D721Med (cell line): Measurements from ENCODE around the gene APOBEC4.
"Not testable (repeated sequence)": the region's sequence is repeated elsewhere in the genome, so short reads cannot be mapped to it uniquely, and the experiment has no call there.

Experiments
- DNase-seq: peaks from one replicate; pipeline ENCODE4 v3.0.0; 2011; ENCODE audit warnings: low spot score; ENCODE audit not compliant: insufficient read length
- FAIRE-seq: peaks from 2 replicates; lab custom pipeline; 2011; peaks lifted over from hg19 to GRCh38; lab: Jason Lieb, UNC
- CTCF ChIP-seq: IDR thresholded peaks from 2 replicates; pipeline ENCODE4 v1.5.1; 2012; ENCODE audit warnings: mild to moderate bottlenecking, control low read depth; ENCODE audit not compliant: insufficient read depth; ENCODE audit errors: missing control alignments

APOBEC4 gene

GRCh38 chr1:183685112-183685713, 32.1 kb upstream of the APOBEC4 start:
- FAIRE-seq, result peak; percentile 81

GRCh38 chr1:183679363-183679762, 26.2 kb upstream of the APOBEC4 start:
- not testable (repeated sequence) for FAIRE-seq, DNase-seq

More at GRCh38 chr1:183685112-183685713, 32.1 kb upstream of the APOBEC4 start:
- DNase-seq, result peak; percentile 39
- TF ChIP-seq CTCF, result peak; percentile 89

- DNase-seq (no peak), FAIRE-seq (no peak)
- no peak for TF ChIP-seq CTCF
Observed at GRCh38 chr1:183678819-183679218, 25.7 kb upstream of the APOBEC4 start.

GRCh38 chr1:183676586-183677189, 23.6 kb upstream of the APOBEC4 start:
- FAIRE-seq (no peak), DNase-seq (no peak)
- TF ChIP-seq CTCF, result no peak

GRCh38 chr1:183675883-183676585, 22.9 kb upstream of the APOBEC4 start:
- FAIRE-seq, result no peak
- no peak for DNase-seq
- TF ChIP-seq CTCF, result no peak

- TF ChIP-seq CTCF, result no peak
- DNase-seq (no peak), FAIRE-seq (no peak)
Observed at GRCh38 chr1:183675381-183675780, 22.3 kb upstream of the APOBEC4 start.

- no peak for TF ChIP-seq CTCF
- DNase-seq (no peak), FAIRE-seq (no peak)
Observed at GRCh38 chr1:183674886-183675285, 21.8 kb upstream of the APOBEC4 start.
